Bronchial epithelial cell (primary cell): ENCODE measurements around the gene ELP4. TPM values are rescaled to one million over a fixed set of nuclear protein-coding genes. Genes with fewer than 3 reads are reported as not detected.

Source experiments
- DNase-seq: peaks from one replicate; pipeline ENCODE4 v3.0.0-alpha.2; 2010; ENCODE audit warnings: low read depth
- FAIRE-seq: peaks from 2 replicates; lab custom pipeline; 2011; peaks lifted over from hg19 to GRCh38; lab: Jason Lieb, UNC
- H3K27me3 ChIP-seq: 2 replicates; pipeline ENCODE4 v1.5.1; 2011; ENCODE audit warnings: low read length; ENCODE audit not compliant: control insufficient read depth, insufficient read depth
- H3K36me3 ChIP-seq: 2 replicates; pipeline ENCODE4 v1.5.1; 2011; ENCODE audit warnings: low read length; ENCODE audit not compliant: control insufficient read depth, insufficient read depth
- H3K4me3 ChIP-seq: 2 replicates; pipeline ENCODE4 v1.5.1; 2011; ENCODE audit warnings: mild to moderate bottlenecking, low read depth, low read length, control low read depth
- total RNA-seq: library from RNA; depleted of rRNA; stranded (reverse); fragments of >200 nt; gene quantifications from 2 replicates; pipeline ENCODE4 v1.2.1, GENCODE V29; 2014
- TF ChIP-seq, protein P1 (sequence below): IDR thresholded peaks from 2 replicates; pipeline ENCODE4 v1.5.1; 2011; ENCODE audit warnings: mild to moderate bottlenecking, moderate library complexity, low read length, control low read depth, inconsistent platforms; ENCODE audit not compliant: insufficient read depth, severe bottlenecking

The ELP4 gene
- total RNA-seq, 1 donor from 2014 or later = 11.1 TPM

- TF ChIP-seq, protein P1, sequence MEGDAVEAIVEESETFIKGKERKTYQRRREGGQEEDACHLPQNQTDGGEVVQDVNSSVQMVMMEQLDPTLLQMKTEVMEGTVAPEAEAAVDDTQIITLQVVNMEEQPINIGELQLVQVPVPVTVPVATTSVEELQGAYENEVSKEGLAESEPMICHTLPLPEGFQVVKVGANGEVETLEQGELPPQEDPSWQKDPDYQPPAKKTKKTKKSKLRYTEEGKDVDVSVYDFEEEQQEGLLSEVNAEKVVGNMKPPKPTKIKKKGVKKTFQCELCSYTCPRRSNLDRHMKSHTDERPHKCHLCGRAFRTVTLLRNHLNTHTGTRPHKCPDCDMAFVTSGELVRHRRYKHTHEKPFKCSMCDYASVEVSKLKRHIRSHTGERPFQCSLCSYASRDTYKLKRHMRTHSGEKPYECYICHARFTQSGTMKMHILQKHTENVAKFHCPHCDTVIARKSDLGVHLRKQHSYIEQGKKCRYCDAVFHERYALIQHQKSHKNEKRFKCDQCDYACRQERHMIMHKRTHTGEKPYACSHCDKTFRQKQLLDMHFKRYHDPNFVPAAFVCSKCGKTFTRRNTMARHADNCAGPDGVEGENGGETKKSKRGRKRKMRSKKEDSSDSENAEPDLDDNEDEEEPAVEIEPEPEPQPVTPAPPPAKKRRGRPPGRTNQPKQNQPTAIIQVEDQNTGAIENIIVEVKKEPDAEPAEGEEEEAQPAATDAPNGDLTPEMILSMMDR = no peak
- no peak overlapping the region for H3K4me3 ChIP-seq
- FAIRE-seq (no peak), DNase-seq (no peak)
- no peaks in the 10 kb centered on the region for H3K36me3 ChIP-seq
- H3K27me3 ChIP-seq = peaks cover 29% of the 10 kb centered on the region
Measured at GRCh38 chr11:31794548-31794947, 285.0 kb downstream of the ELP4 start.

DNA sequence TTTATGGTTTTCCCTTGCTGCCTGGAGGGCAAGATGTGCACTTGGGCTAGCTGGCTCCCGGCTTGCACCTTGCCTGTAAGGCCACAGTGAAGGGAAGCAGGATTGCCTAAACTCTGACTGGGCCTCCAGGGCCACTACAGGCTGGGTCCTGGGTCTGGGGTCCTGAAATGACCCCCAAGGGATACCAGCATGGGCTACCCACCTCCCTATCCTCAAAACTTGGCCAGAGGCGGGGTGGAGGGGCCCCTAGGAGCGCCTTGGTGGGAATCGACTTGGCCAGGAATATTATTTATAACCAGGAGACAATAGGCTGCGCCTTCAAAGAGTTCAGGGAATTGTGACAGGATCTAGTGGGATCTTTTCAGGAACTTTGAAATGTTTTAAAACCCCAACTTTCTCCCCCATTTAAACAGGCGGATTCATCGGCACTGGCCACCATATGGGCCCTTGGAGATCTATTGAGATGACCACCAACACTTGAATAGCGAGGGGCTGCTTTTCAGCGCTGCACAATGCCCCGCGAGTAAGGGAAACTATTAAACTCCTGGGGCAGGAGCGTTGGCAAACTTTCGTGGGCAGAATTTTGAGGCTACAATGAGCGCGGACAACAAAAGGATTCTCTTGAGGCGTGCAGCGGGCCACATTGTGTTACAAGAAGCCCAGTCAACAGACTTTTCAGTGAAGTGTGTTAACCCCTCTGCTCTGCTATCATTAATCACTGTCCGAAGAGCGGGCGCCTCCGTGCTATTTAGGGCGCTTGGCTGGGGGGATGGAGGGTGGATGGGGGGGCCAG is 286.3 kb downstream of the ELP4 start:
- Histone ChIP-seq H3K36me3 (no peaks in the 10 kb centered on the region), H3K4me3 (no peak overlapping the region), H3K27me3 (peaks cover 42% of the 10 kb centered on the region)
- no peak for FAIRE-seq
- TF ChIP-seq, protein P1 = no peak
- no peak for DNase-seq

DNA sequence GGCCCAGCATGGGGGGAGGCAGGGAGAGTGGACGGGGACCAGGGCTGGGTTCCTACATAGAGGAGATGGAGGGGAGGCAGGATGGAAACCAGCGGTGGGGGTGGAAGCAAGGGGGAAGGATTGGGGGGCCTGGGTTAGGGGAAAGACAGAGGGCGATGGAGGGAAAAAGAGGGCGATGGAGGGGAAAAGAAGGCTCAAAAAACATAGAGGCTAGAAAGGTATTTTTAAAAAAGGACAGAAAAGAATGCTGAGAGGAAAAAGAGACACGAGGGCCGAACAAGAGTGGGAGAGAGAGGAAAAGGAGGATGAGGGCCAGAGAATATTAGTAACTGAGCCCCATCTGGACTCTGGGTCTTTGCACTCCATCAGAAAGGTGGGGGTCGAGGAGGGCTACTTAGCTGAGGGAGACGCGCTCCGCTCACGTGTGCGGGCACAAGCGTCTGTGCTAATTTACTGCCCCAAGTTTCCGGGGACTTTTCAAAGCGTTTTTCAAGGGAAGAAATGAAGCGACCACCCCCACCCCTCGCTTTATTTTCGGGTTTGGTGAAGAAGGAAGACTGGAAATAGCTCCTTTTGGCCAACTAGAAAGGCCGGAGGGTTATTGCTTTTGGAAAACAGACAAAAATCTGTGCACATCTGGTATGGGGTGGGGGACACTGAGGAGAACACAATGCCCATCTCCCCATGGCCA is 287.1 kb downstream of the ELP4 start:
- no peaks in the 10 kb centered on the region for H3K36me3 ChIP-seq
- TF ChIP-seq, protein P1 = no peak
- peaks cover 49% of the 10 kb centered on the region for H3K27me3 ChIP-seq
- no peak overlapping the region for H3K4me3 ChIP-seq
- DNase-seq = no peak
- FAIRE-seq = no peak

DNA sequence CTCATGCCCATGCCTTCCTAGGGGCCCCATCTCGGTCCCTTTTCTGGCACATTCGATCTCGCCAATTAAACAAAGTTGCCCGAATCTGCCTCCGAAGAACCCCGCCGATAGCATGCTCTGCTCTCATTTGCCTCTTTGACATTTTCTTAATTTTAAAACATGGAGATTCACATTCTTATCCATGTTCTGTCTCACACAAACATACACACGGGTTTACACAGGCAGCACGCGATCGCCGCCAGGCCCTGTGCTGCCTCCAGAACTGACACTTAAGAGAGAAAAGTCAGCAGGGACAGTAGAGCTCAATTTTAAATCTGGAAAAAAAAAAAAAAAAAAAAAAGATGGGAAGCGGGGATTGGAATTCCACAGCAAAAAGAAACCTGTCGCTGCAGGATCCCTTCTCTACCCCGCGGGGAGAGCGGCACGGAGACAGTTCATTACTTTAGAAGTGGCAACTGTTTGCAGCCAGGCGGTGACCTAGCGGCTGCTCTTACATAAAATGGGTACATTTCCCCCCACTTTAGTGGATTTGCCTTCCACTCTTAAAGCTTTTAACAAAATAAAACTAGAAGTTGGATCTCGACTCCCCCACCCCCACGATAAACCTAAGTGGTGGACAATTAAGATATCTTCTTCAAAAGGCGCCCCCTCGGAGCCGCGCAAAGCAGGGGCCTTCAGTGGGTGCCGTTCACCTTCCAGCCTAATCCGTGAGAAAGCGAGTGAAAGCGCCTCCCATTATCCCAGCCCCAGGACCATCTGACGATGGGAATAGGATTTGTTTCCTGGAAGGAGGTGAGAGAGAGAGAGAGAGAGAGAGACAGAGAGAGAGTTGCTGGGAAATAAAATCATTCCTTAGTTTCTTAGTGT is 287.9 kb downstream of the ELP4 start:
- H3K27me3 ChIP-seq = peaks cover 50% of the 10 kb centered on the region
- DNase-seq = no peak
- no peak overlapping the region for H3K4me3 ChIP-seq
- TF ChIP-seq, protein P1 = no peak
- FAIRE-seq = no peak
- no peaks in the 10 kb centered on the region for H3K36me3 ChIP-seq

DNA sequence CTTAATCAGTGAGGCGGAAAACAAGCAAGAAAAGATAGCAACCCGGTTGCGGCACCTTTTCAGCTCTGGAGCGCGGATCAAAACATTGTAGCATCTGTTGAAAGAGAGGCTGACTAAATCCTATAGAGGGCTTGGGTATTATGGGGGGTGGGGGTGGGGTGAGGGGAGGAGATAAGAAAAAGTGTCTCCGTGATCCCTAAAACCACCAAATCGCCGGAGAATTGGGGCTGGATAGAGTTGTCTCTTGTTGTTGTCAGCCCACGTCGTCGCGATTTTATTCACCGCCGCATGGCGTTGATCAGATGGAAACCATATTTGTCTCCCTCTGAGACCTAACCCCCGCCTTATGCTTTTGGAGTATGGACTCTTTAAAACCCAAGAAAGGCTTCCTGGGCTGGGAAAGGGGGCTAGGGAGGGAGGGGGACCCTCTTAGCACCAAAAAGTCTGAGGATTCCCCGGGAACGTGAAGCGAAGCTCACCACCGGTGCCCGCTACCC is 288.5 kb downstream of the ELP4 start:
- no peaks in the 10 kb centered on the region for H3K36me3 ChIP-seq
- FAIRE-seq (no peak), DNase-seq (no peak)
- H3K4me3 ChIP-seq = no peak overlapping the region
- H3K27me3 ChIP-seq = peaks cover 54% of the 10 kb centered on the region
- TF ChIP-seq, protein P1 = no peak
